Upper lobe of left lung (tissue), 6 donors: Measurements from ENCODE around the gene SYNPR. TPM values are rescaled to one million over a fixed set of nuclear protein-coding genes. Genes with fewer than 3 reads are reported as not detected.

Experiments used
- ATAC-seq, 2 donors: fragments of 200-7000 bp; cut with Tn5 transposase; one replicate each; pipeline ENCODE4 v1.9.1; 2022; ENCODE audit warnings: mild to moderate bottlenecking in 2 of 2, moderate library complexity in 2 of 2; ENCODE audit not compliant: low FRiP score in 2 of 2
- DNase-seq, 2 donors: peaks; one replicate each; pipeline ENCODE4 v3.0.0-alpha.2; 2019 to 2020
- H3K27ac ChIP-seq, 4 donors: fragments of 200-600 bp; sonication (generic); one replicate each; pipeline ENCODE4 v1.5.1; 2016 to 2019
- H3K27me3 ChIP-seq, 4 donors: fragments of 200-600 bp; sonication (generic); one replicate each; pipeline ENCODE4 v1.5.1; 2017 to 2019
- H3K36me3 ChIP-seq, 4 donors: fragments of 200-600 bp; sonication (generic); one replicate each; pipeline ENCODE4 v1.5.1; 2016 to 2019
- H3K4me1 ChIP-seq, 4 donors: fragments of 200-600 bp; sonication (generic); one replicate each; pipeline ENCODE4 v1.5.1; 2018 to 2019
- H3K4me3 ChIP-seq, 4 donors: fragments of 200-600 bp; sonication (generic); one replicate each; pipeline ENCODE4 v1.5.1; 2017 to 2019; ENCODE audit warnings: mild to moderate bottlenecking in 2 of 4, moderate library complexity in 1 of 4
- H3K9me3 ChIP-seq, 4 donors: fragments of 200-600 bp; sonication (generic); one replicate each; pipeline ENCODE4 v1.5.1; 2018 to 2019
- CTCF ChIP-seq, 6 experiments: fragments of 450-650 bp in 4 of 6; fragments of 200-600 bp in 2 of 6; sonication (generic) in 2 of 6; IDR thresholded peaks; one replicate each; pipeline ENCODE4 v1.5.1; 2016 to 2019; ENCODE audit warnings: antibody characterized with exemption in 6 of 6
- EP300 ChIP-seq, 4 donors: sonication (generic); formaldehyde crosslinking; IDR thresholded peaks; one replicate each; pipeline ENCODE4 v1.5.1; 2017; ENCODE audit warnings: antibody characterized with exemption in 4 of 4, control low read depth in 2 of 4
- POLR2A ChIP-seq, 4 donors: fragments of 450-650 bp; IDR thresholded peaks; one replicate each; pipeline ENCODE4 v1.5.1; 2016 to 2017; ENCODE audit warnings: antibody characterized with exemption in 4 of 4, mild to moderate bottlenecking in 2 of 4
- POLR2AphosphoS5 ChIP-seq, 2 donors: sonication (generic); formaldehyde crosslinking; IDR thresholded peaks; one replicate each; pipeline ENCODE4 v1.5.1; 2017; ENCODE audit warnings: antibody characterized with exemption in 2 of 2
- WGBS, 2 donors: methylation state at CpG; one replicate each; pipeline ENCODE4 v1.1.5; 2017 to 2018; 5-methylcytosine and 5-hydroxymethylcytosine counted together
- total RNA-seq, 6 donors: library from RNA; depleted of rRNA in 4 of 6; stranded (reverse); fragments of >200 nt in 4 of 6; gene quantifications; one replicate each; pipeline versions ENCODE4 v1.1.0 to v1.2.1, GENCODE V29; 2016 to 2021
- donor health status: DM: no; HTN: no; CAD: no; lungs with moderate emphysema.
- donor health status: DM: no; HTN: yes; CAD: no; lungs with severe emphysema.

SYNPR gene
- total RNA-seq, 6 donors from 2014 or later: not detected

GRCh38 chr3:63287610-63288009 lies 9.5 kb downstream of the SYNPR start:
- Histone ChIP-seq H3K27me3 (no peaks in the 10 kb centered on the region), H3K4me3 (no peak overlapping the region), H3K27ac (no peak overlapping the region), H3K9me3 (no peaks in the 10 kb centered on the region), H3K4me1 (no peaks in the 10 kb centered on the region), H3K36me3 (no peaks in the 10 kb centered on the region)
- no peak for ATAC-seq
- WGBS, 2 donors: 89 to 94% methylated on average over 2 of the region's 2 CpGs
- TF ChIP-seq POLR2AphosphoS5 (IDR thresholded peaks at IDR 0.05) (no peak), CTCF (IDR thresholded peaks at IDR 0.05) (no peak), EP300 (IDR thresholded peaks at IDR 0.05) (no peak), POLR2A (IDR thresholded peaks at IDR 0.05) (no peak)
- no peak for DNase-seq

- 60 to 70% methylated on average over 2 of the region's 2 CpGs for WGBS, 2 donors
- Histone ChIP-seq H3K4me3 (no peak overlapping the region), H3K9me3 (no peaks in the 10 kb centered on the region), H3K36me3 (no peaks in the 10 kb centered on the region), H3K27me3 (no peaks in the 10 kb centered on the region), H3K27ac (no peak overlapping the region), H3K4me1 (no peaks in the 10 kb centered on the region)
- TF ChIP-seq EP300 (IDR thresholded peaks at IDR 0.05): no peak
- TF ChIP-seq CTCF (IDR thresholded peaks at IDR 0.05): no peak
- TF ChIP-seq POLR2AphosphoS5 (IDR thresholded peaks at IDR 0.05): no peak
- no peak for TF ChIP-seq POLR2A (IDR thresholded peaks at IDR 0.05)
- ATAC-seq (no peak), DNase-seq (no peak)
These were observed 12.6 kb downstream of the SYNPR start for GRCh38 chr3:63290686-63291085.

- ATAC-seq (no peak), DNase-seq (no peak)
- Histone ChIP-seq H3K36me3 (no peaks in the 10 kb centered on the region), H3K4me3 (no peak overlapping the region), H3K4me1 (no peaks in the 10 kb centered on the region), H3K9me3 (no peaks in the 10 kb centered on the region), H3K27ac (no peak overlapping the region), H3K27me3 (no peaks in the 10 kb centered on the region)
- TF ChIP-seq EP300 (IDR thresholded peaks at IDR 0.05) (no peak), POLR2A (IDR thresholded peaks at IDR 0.05) (no peak), POLR2AphosphoS5 (IDR thresholded peaks at IDR 0.05) (no peak), CTCF (IDR thresholded peaks at IDR 0.05) (no peak)
- 83 to 85% methylated on average over 4 of the region's 4 CpGs for WGBS, 2 donors
These were observed 16.2 kb downstream of the SYNPR start for GRCh38 chr3:63294332-63294731.

GRCh38 chr3:63295356-63295755 lies 17.2 kb downstream of the SYNPR start:
- WGBS, 2 donors: 64 to 65% methylated on average over 4 of the region's 4 CpGs
- Histone ChIP-seq H3K27me3 (no peaks in the 10 kb centered on the region), H3K36me3 (no peaks in the 10 kb centered on the region), H3K9me3 (no peaks in the 10 kb centered on the region), H3K4me3 (no peak overlapping the region), H3K27ac (no peak overlapping the region), H3K4me1 (no peaks in the 10 kb centered on the region)
- DNase-seq (no peak), ATAC-seq (no peak)
- no peak for TF ChIP-seq POLR2AphosphoS5 (IDR thresholded peaks at IDR 0.05)
- no peak for TF ChIP-seq EP300 (IDR thresholded peaks at IDR 0.05)
- TF ChIP-seq CTCF (IDR thresholded peaks at IDR 0.05): no peak

GRCh38 chr3:63295806-63296205 lies 17.7 kb downstream of the SYNPR start:
- H3K36me3 ChIP-seq: no peaks in the 10 kb centered on the region
- DNase-seq (no peak), ATAC-seq (no peak)
- no peak for TF ChIP-seq POLR2AphosphoS5 (IDR thresholded peaks at IDR 0.05)
- TF ChIP-seq CTCF (IDR thresholded peaks at IDR 0.05): no peak
- no peak for TF ChIP-seq POLR2A (IDR thresholded peaks at IDR 0.05)
- TF ChIP-seq EP300 (IDR thresholded peaks at IDR 0.05): no peak
- no peaks in the 10 kb centered on the region for H3K27me3 ChIP-seq
- no peak overlapping the region for H3K27ac ChIP-seq
- H3K4me1 ChIP-seq: no peaks in the 10 kb centered on the region
- H3K4me3 ChIP-seq: no peak overlapping the region
- H3K9me3 ChIP-seq: no peaks in the 10 kb centered on the region
